KG1 (cell line): Measurements from ENCODE around the gene PSAPL1.

ENCODE experiments used
- DNase-seq: peaks from one replicate; lab custom pipeline; 2025; lab: John Stamatoyannopoulos, UW

PSAPL1 gene

DNA sequence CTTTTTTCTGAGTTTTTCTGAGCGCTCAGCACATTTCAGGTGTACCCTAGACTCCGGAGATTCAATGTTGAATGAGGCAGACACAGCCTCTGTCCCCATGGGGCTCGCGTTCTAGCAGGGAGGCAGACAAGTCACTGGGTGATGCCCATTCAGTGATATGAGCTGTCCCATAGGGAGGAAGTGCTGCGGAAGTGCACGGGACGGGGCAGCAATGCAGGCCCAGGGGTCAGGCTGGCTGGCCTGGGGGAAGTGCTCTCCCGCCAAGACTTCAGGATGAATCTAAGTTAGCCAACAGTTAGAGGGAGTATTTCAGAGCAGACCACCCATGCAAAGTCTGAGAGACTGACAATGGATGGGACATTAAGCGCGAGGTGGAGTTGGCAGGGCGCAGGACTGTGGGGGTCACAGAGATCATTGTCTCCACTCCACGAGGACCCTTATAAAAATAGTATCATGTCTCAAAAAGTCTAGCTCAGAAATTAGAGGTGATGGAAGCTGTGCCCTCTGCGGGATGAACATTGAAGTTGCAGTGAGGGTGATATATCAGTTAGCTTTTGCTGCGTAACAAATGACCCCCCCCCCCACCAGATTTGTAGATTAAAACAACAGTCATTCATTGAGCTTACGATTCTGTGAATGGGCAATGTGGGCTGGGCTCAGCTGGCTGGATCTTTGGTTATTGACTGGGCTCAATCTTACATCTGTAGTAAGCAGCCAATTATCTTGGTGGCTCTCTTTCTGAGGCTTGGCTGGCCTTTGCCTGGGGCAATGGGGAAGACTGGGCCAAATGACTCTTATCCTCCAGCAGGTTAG, 16.4 kb downstream of the PSAPL1 start:
- no peak for DNase-seq

DNA sequence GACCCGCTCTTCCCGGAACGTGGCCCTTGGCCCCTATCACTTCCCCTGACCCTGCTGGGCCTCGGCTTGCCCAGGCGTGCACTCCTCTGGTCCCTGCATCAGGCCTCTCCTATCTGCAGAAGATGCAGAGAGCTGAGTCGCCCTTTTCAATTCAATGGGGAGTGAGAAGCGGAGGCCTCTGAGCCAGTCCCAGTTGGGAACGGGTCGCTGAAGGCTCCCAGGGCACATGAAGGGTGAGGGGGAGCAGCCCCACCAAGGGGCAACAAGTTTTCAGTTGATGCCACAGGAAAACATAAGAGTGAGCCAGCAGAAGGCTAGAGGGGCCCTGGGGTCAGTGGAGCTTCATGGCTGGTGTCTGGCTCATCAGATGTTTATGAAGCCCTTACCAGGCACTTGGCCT, 17.1 kb downstream of the PSAPL1 start:
- DNase-seq = no peak

GRCh38 chr4:7416745-7417432, 17.8 kb downstream of the PSAPL1 start:
- no peak for DNase-seq

GRCh38 chr4:7415927-7416686, 18.6 kb downstream of the PSAPL1 start:
- DNase-seq = no peak

- DNase-seq = no peak
These were observed 19.8 kb downstream of the PSAPL1 start for GRCh38 chr4:7414736-7415510.

DNA sequence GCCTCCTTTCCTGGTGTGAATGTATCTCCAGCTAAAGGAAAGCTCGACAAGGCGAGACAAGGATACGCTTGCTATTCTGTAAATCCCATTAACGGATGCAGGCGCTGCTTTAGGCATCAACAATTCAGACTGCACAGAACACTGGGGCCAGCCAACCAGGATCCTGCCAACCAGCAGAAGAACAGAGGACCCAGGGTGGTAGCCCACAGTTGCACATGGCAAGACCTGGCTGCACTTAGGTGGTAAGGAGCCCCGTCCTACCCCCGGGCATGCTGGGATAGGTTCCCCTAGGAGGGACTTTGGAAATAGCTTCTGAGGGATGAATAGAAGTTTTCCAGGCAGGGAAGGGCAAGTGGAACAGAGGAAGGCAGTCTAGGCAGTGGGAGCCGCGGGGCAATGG, 20.7 kb downstream of the PSAPL1 start:
- no peak for DNase-seq

DNA sequence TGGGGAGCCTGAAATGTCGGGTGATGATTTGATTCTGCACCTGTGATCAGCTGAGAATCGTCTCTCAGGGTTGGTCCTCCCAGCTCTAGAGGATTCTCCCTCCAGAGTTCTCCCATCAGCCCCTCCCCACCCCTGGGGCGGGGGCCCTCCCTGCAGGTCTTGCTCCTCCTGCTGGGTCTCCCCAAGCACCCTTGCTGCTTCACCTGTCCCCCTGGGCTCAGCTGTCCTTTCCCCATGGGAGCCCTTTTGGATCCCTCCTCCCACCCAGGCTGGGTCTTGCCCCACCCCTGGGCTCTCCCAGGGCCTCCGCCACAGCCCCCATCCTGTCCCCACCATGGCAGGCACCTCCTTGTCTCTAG, 22.2 kb downstream of the PSAPL1 start:
- no peak for DNase-seq

DNA sequence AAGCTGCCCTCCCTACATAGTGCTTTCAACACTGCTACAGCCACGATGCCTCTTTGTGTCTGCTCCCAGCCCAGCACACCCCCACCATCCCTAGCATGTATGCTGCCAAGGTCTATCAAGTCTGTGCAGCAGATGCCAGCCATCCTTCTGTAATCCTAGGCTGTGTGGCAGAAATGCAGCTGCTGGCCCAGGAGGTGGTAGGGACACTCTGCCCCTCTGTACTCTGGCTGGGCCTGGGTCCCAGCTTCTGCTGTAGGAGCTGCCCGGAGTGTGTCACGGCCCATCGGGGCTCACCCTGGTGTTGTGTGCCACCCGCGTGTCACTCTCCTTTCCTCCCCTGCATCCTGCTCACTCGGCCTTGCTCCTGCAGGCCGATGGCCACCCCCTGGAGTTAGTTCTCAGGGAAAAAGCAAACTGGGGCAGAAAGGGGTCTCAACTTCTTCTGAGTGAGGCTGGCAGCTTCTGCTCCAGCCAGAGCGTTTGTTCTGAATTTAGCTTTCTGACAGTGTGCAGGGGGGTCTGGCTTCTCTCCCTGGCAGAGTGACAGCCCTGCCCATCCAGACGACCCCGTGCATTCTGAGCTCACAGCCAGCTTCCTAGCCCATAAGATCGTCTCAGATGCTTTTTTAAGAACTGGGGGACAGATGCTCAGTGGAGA, 22.7 kb downstream of the PSAPL1 start:
- no peak for DNase-seq

DNA sequence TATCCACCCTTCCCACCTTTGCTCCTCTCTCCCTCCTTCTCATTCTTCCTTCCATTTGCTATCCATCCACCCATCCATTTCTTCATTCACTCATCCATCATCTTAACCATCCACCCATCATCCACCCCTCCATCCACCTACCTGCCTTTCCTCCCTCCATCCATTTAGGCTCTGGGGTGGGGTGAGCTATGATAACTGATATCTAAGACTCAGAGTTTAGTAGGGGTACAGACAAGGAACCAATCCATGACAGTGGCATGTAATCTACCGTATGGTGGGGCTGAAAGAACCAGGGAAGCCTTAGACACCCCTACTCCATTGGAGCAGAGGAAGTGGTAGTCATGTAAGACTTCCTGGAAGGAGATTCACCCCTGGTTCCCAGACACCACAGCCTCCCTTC, 23.2 kb downstream of the PSAPL1 start:
- DNase-seq = no peak

DNA sequence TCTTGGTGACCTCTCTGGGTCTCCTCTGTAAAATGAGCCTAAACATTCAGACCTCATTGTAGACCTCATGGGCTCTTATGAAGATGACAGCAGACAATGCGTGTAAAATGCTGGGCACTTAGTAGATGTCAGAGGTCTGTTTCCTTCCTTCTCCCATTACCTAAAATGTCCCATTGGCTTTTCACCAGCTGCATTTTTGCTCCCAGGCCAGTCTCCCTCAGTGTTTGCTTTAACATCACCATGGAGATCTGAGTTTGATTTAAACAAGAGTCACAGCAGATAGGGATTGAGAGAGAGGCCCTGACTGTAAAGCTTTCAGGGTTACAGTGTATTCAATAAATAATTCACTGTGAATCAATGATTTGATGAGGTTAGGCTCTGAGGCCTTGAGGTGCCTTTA, 24.3 kb downstream of the PSAPL1 start:
- no peak for DNase-seq

GRCh38 chr4:7408166-7408565, 26.6 kb downstream of the PSAPL1 start:
- DNase-seq = no peak

DNA sequence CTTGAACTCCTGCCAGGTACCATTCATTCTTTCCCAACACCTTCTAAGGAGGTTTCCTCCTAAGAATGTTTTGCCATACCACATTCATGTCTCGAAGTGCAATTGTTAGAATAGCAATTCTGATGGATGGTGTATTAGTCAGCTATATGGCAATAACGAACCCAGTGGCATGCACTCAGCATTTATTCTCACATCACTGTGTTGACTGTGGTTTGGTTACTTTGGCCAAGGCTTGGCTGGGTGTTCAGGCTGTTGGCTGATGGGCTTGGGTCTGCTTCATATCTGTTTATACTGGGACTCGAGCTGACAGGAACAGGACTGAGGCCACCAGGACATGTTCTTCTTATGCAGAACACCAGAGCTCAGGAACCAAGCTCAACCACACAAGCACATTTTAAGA, 31.7 kb downstream of the PSAPL1 start:
- DNase-seq = no peak

DNA sequence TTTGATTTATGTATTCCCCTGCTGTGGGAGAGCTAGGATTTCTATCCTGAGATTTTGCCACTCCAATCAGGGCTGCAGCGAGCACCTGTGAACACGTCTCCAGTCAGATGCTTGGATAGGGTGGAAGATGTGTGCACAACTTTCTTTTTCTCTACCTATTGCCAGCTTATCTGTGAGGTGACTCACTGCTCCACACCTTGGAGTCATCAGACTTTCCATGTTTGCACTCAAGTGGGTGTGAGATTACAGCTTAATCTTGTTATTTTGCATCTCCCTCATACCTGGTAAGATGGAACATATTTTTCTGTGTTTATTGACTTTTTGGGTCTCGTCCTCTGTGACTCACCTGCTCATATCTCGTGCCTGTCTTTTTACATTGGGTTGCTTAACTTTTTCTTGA, 32.2 kb downstream of the PSAPL1 start:
- no peak for DNase-seq

DNA sequence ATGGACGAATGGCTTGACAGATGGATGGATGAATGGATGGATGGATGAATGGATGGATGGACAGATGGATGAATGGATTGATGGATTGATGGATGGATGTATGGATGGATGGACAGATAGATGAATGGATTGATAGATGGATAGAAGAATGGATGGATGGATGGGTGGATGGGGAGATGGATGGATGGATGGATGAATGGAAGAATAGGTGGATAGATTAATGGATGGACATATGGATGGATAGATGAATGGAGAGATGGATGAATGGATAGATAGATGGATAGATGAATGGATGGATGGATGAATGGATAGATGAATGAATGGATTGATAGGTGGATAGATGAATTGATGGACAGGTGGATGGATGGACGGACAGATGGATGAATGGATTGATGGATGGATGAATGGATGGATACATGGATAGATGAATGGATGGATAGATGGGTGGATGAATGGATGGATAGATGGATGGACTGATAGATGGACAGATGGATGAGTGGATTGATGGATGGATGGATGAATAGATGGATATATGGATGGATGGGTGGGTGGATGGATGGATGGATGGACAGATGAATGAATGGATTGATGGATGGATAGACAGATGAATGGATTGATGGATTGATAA, 33.9 kb downstream of the PSAPL1 start:
- DNase-seq = no peak

- no peak for DNase-seq
These were observed 35.1 kb downstream of the PSAPL1 start for GRCh38 chr4:7399440-7400234.

GRCh38 chr4:7398788-7399439, 35.8 kb downstream of the PSAPL1 start:
- DNase-seq = no peak

GRCh38 chr4:7398104-7398423, 36.7 kb downstream of the PSAPL1 start:
- DNase-seq = no peak

DNA sequence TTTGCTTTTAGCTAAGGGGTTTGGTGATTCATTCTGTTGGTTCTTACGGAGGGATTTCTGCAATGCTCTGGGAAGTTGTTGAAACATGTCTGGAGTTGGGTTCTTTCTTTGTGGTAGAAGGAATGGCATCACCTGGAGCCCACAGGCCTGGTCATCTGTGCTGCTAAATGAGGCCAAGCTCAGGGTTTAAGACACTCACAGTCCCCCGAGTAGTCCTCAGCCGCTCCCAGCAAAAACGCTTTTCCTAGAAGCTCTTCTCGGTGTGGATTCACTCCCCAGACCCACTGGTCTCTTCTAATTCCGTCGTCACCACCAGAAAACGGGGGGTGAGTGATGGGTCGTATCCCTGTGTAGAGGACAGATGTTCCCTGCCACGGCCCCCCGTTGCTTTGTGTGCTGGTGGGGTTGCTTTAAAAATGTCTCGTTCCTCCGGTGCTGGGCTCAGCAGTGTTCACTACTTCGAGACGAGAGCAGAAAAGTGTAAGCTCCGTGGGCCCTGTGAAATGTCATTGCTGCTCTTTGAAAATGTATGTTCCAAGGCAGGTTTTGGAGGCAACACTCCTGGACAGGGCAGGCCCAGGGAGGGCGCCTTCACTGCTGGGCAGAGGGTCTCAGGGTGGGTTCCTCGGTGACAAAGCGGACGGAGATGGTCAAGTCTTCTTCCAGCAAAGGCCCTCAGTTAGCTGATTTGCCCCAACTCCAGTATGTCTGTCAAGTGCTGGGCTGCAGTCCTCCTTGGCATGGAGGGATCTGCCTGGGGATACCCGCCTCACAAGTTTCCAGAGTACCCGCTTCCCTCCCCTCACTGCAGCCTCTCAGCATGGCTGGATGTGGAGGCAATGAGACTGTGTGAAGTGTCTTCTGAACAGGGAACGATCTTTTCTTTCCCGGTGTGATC, 37.3 kb downstream of the PSAPL1 start:
- DNase-seq = no peak
